Effector memory CD8-positive, alpha-beta T cell (primary cell): ENCODE data around the gene PRKCD.

Experiments used
- ATAC-seq: fragments of 150-1000 bp; cut with Tn5 transposase; replicated peaks from 2 replicates; pipeline ENCODE4 v1.10.0; 2021; ENCODE audit warnings: mild to moderate bottlenecking, moderate library complexity
- DNase-seq, 3 experiments: peaks; one replicate each; pipeline ENCODE4 v3.0.0; 2021
- H3K27ac Mint-ChIP-seq, 2 donors: one replicate each; pipeline ENCODE4 v1.8.0; 2022; ENCODE audit warnings: mild to moderate bottlenecking in 2 of 2, mixed read lengths in 2 of 2, moderate library complexity in 2 of 2
- H3K27me3 Mint-ChIP-seq, 2 donors: one replicate each; pipeline ENCODE4 v1.8.0; 2022; ENCODE audit warnings: mixed read lengths in 2 of 2
- H3K36me3 Mint-ChIP-seq: one replicate; pipeline ENCODE4 v1.8.0; 2022; ENCODE audit warnings: mild to moderate bottlenecking, moderate library complexity, mixed read lengths; ENCODE audit not compliant: insufficient read depth
- H3K4me1 Mint-ChIP-seq, 2 donors: one replicate each; pipeline ENCODE4 v1.8.0; 2022; ENCODE audit warnings: low read depth in 2 of 2, mixed read lengths in 2 of 2
- H3K4me3 Mint-ChIP-seq, 2 donors: one replicate each; pipeline ENCODE4 v1.8.0; 2022; ENCODE audit warnings: mild to moderate bottlenecking in 2 of 2, mixed read lengths in 2 of 2, moderate library complexity in 2 of 2
- H3K9me3 Mint-ChIP-seq, 2 donors: one replicate each; pipeline ENCODE4 v1.8.0; 2022; ENCODE audit warnings: mixed read lengths in 2 of 2

Gene PRKCD

DNA sequence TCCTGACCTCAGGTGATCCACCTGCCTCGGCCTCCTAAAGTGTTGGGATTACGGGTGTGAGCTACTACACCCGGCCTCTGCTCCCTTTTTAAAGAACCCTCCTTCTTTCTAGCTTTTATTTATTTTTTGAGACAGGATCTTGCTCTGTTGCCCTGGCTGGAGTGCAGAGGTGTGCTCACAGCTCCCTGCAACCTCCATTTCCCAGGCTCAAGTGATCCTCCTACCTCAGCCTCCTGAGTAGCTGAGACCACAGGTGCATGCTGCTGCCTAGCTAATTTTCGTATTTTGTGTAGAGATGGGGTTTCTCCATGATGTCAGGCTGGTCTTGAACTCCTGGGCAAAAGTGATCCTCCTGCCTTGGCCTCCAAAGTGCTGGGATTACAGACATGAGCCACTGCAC lies 60.3 kb downstream of the PRKCD start:
- ATAC-seq (no peak), DNase-seq (no peak)
- no peak overlapping the region for H3K4me3 Mint-ChIP-seq
- H3K27me3 Mint-ChIP-seq = no peaks in the 10 kb centered on the region
- peak overlapping the region; percentile 65 to 74 for H3K27ac Mint-ChIP-seq
- H3K4me1 Mint-ChIP-seq = peaks cover 4 to 5% of the 10 kb centered on the region in 2 donors
- H3K9me3 Mint-ChIP-seq = no peaks in the 10 kb centered on the region
- H3K36me3 Mint-ChIP-seq = peaks cover 29% of the 10 kb centered on the region

DNA sequence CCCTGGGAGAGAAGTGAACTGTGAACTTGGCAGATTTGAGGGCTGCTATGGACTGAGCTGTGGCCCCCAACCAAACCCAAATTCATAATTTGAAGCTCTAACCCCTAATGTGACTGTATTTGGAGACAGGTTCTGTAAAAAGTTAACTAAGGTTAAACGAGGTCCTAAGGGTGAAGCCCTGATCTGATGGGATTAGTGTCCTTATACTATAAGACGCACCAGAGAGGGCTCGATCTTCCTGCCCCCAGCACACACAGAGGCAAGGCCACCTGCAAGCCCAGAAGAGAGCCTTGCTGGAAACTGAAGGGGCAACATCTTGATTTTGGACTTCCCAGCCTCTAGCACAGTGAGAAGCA lies 60.8 kb downstream of the PRKCD start:
- peaks cover 4 to 5% of the 10 kb centered on the region in 2 donors for H3K4me1 Mint-ChIP-seq
- H3K27me3 Mint-ChIP-seq = no peaks in the 10 kb centered on the region
- peaks cover 32% of the 10 kb centered on the region for H3K36me3 Mint-ChIP-seq
- no peak for ATAC-seq
- no peak for DNase-seq
- peak overlapping the region in 1 of 2 donors; percentile 65 for H3K27ac Mint-ChIP-seq
- H3K4me3 Mint-ChIP-seq = no peak overlapping the region
- no peaks in the 10 kb centered on the region for H3K9me3 Mint-ChIP-seq

DNA sequence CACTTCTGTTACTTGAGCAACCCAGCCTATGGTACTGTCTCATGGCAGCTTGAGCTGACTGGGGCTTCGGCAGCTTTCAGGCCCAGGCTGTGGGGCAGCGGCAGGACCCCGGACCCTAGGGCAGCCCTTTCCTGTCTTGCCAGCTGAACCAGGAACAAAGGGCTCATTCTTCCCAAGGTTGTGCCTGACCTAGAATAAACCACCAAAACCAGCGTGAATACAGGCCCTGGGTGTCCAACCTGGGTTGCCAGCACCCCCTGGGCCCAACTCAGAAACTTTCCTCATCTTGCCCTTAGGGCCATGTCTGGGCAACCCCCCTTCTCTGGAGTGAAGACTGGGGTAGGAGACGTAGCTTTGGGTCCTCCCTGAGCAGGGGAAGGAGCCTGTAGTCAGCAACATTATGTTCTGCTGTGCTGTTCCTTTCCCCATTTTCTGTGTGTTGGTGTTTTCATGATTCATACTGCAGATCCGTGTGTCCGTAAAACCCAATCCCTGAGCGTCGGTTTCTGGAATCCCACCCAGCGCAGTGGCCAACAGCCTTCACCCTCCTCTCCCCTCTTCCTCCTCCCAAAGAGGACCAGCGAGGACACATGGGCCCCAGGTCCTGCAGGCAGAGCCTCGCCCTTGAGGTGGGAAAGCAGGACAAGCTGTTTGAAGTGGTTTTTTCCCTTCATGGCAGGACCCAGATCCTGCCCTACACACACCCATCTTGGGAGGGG lies 61.3 kb downstream of the PRKCD start:
- Mint-ChIP-seq H3K27ac (peak overlapping the region in 1 of 2 donors; percentile 65), H3K9me3 (no peaks in the 10 kb centered on the region), H3K36me3 (peaks cover 36% of the 10 kb centered on the region), H3K27me3 (no peaks in the 10 kb centered on the region), H3K4me1 (peaks cover 4 to 5% of the 10 kb centered on the region in 2 donors), H3K4me3 (no peak overlapping the region)
- DNase-seq (no peak), ATAC-seq (no peak)

DNA sequence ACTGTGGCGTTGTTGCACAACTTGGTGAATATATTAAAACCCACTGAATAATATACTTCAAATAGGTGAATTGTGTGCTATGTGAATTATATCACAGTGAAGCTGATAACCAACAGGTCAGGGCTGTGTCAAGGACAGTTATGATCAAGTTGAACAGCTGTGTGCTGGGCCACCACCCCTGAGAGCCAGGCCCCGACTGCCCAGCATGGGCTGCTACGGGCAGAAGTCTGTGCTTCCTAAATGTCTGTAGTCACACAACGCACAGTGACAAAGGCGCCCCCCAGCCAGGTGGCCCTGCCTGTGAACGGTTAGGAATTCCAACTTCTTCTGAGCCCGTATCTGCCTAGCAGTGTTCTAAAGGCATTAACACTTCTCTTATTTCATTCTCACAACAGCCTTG lies 62.0 kb downstream of the PRKCD start:
- Mint-ChIP-seq H3K27ac (peak overlapping the region in 1 of 2 donors; percentile 65), H3K27me3 (no peaks in the 10 kb centered on the region), H3K9me3 (no peaks in the 10 kb centered on the region), H3K4me3 (no peak overlapping the region), H3K36me3 (peaks cover 39% of the 10 kb centered on the region), H3K4me1 (peaks cover 4 to 5% of the 10 kb centered on the region in 2 donors)
- DNase-seq (no peak), ATAC-seq (no peak)

DNA sequence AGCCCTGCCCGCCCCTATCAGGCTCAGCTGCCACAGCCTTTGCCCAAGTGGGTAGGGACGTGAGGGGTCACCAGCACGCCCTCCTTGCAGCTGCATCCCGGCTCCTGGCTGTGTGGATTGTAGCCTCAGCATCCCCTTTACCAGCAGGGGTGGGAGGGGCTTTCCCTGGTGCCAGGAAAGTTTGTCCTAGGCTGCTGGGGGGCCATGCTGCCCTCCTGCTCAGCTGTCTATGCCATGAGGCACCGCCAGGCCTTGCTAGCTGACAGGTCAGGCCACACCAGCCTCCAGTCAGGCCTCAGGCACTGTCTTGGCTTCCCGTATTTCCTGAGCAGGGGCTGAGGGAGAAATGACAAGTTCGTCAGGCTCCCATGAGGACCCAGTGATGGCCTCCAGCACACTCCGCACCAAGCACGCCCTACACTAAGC lies 62.5 kb downstream of the PRKCD start:
- H3K27me3 Mint-ChIP-seq = no peaks in the 10 kb centered on the region
- H3K4me1 Mint-ChIP-seq = peaks cover 4 to 5% of the 10 kb centered on the region in 2 donors
- no peaks in the 10 kb centered on the region for H3K9me3 Mint-ChIP-seq
- H3K4me3 Mint-ChIP-seq = no peak overlapping the region
- peaks cover 45% of the 10 kb centered on the region for H3K36me3 Mint-ChIP-seq
- no peak for ATAC-seq
- no peak for DNase-seq
- peak overlapping the region in 1 of 2 donors; percentile 63 for H3K27ac Mint-ChIP-seq

DNA sequence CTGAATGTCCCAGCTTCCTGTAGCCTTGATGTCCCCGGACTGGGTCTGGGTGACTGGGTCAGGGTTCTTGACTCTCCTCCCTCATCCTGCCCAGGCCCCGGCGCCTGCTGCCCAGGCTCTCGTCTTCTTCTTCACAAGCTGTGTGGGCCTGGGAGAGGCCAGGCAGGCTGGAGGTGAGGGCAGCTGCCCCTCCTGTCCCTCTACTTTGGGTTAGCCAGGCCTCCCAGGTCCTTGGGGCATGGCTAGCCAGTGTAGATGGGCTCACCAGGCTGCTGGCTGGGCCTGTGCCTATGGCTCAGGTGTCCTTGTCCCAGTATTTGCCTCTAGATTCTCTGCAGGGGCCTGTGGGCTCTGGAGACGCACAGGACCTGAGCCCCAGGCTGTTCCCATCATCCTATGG lies 63.0 kb downstream of the PRKCD start:
- peaks cover 4 to 5% of the 10 kb centered on the region in 2 donors for H3K4me1 Mint-ChIP-seq
- H3K9me3 Mint-ChIP-seq = no peaks in the 10 kb centered on the region
- no peaks in the 10 kb centered on the region for H3K27me3 Mint-ChIP-seq
- H3K27ac Mint-ChIP-seq = peak overlapping the region in 1 of 2 donors; percentile 63
- no peak for DNase-seq
- ATAC-seq = no peak
- no peak overlapping the region for H3K4me3 Mint-ChIP-seq
- H3K36me3 Mint-ChIP-seq = peaks cover 48% of the 10 kb centered on the region

DNA sequence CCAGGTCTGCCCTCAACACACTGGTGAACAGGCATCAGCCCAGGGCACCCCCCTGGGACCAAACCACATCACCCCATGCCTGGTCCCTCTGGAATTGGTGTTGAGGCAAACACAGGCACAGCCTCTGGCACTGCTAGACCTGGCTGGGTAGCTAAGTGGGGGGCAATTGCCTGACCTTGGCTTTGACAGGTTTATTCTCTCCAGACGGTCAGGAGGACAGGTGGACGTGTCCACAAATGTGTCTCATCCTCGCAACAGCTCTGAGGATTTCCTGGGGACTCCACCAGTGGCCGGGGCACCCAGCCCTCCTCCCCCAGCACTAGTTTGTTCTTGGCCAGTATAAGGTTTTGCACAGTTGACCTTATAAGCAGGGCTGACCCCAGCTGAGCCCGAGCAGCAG lies 63.5 kb downstream of the PRKCD start:
- Mint-ChIP-seq H3K9me3 (no peaks in the 10 kb centered on the region), H3K4me3 (no peak overlapping the region), H3K27me3 (no peaks in the 10 kb centered on the region), H3K36me3 (peaks cover 53% of the 10 kb centered on the region), H3K27ac (peak overlapping the region in 1 of 2 donors; percentile 63), H3K4me1 (peaks cover 4 to 5% of the 10 kb centered on the region in 2 donors)
- no peak for DNase-seq
- no peak for ATAC-seq

DNA sequence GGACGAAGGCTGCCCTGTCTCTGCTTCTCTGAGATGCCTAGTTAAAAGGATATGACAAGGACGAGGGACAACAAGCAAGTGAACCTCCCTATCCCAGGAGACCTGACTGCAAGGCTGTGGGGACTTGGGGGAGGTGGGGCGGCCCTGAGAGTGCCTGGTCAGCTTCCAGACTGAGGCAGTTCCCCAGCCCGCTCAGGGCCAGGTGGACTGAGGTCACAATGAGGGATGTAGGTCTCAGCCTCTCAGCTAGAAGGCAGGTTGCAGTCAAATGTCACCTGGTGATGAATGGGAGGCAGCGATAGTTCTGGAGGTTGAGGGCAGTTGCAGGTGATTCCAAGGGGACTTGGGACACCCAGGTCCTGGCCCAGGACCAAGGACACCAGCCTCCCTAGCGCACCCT lies 64.2 kb downstream of the PRKCD start:
- Mint-ChIP-seq H3K9me3 (no peaks in the 10 kb centered on the region), H3K4me3 (no peak overlapping the region), H3K27me3 (no peaks in the 10 kb centered on the region), H3K27ac (no peak overlapping the region), H3K4me1 (peaks cover under 1% of the 10 kb centered on the region in 2 donors), H3K36me3 (peaks cover 59% of the 10 kb centered on the region)
- DNase-seq (no peak), ATAC-seq (no peak)

DNA sequence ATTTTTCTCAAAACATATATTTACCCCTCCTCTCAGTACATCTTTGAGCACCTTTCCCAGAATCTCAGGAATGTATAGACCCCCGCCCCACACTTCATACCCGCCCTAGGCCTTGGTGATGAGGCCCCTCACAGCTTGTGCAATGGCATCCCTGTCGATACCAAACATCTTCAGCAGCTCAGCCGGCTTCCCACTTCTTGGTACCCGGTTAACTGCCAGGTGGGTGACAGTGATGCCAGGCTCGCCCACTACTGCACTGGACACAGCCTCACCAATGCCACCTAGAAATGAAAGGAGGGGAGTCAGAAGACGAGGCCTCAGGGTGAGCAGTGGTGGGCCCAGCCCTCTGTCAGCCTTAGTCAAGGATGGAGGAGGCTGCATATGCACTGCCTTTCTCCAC lies 64.6 kb downstream of the PRKCD start:
- Mint-ChIP-seq H3K27ac (no peak overlapping the region), H3K27me3 (no peaks in the 10 kb centered on the region), H3K4me1 (no peaks in the 10 kb centered on the region), H3K4me3 (no peak overlapping the region), H3K36me3 (peaks cover 63% of the 10 kb centered on the region), H3K9me3 (no peaks in the 10 kb centered on the region)
- ATAC-seq (no peak), DNase-seq (no peak)

DNA sequence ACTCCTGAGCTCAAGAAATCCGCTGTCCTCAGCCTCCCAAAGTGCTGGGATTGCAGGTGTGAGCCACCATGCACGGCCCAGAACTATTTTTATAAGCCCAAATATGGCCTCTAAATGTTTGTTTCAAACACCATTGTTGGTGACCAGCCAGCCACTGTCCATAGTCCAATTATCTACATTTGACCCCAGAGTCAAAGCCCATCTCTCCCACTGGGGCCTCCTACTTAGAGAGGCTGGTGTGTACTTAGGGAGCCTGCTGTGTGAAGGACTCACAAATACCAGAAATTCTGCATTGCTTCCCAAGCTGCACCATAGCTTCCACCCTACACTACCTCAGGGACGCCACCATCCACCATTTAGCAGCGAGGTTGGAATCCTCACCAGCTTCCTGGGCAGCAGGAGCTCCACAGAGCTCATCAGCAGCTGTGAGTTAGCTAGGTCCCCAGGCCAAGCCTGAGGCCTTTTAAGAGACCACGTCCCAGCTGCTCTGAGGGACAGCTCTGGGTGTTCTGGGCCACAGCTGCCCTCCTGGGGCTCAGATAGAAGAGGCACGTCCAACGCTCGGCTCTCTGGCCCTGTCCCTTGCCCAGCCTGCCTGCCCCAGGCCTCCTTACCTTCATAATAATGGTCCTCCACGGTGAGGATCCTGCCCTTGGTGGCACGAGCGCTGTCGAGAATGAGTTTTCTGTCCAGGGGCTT lies 65.3 kb downstream of the PRKCD start:
- H3K27ac Mint-ChIP-seq = no peak overlapping the region
- no peak overlapping the region for H3K4me3 Mint-ChIP-seq
- no peaks in the 10 kb centered on the region for H3K4me1 Mint-ChIP-seq
- H3K36me3 Mint-ChIP-seq = peaks cover 63% of the 10 kb centered on the region
- H3K27me3 Mint-ChIP-seq = no peaks in the 10 kb centered on the region
- no peak for ATAC-seq
- no peaks in the 10 kb centered on the region for H3K9me3 Mint-ChIP-seq
- no peak for DNase-seq

DNA sequence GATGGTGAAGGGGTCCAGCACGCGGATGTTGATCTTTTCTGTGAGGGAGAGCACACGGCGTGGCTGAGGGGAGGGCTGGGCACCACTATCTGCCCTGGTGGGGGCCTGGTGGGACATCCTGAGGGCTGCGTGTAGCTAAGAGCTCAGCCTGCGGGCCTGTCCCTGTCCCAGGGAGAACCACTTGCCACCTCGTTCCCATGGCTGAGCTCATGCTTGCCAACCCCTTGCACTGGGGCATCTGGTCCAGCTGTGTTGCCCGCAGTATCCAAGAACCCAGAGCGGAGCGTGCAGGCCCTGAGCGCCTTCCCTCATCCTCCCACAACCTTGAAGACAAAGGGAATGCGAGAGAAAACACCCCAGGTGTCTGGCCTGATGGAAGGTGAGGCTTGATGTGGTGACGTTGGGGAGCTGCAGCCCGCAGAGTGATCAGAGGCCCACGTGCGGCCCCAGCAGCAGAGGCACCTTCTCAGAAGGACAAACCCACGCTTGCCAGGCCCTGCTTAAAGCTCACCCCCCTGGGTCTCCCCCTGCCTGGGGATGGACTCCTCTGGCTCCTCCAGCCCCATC lies 65.9 kb downstream of the PRKCD start:
- ATAC-seq = no peak
- H3K27me3 Mint-ChIP-seq = no peaks in the 10 kb centered on the region
- H3K9me3 Mint-ChIP-seq = no peaks in the 10 kb centered on the region
- no peak overlapping the region for H3K4me3 Mint-ChIP-seq
- peaks cover 66% of the 10 kb centered on the region for H3K36me3 Mint-ChIP-seq
- peak overlapping the region; percentile 9 to 32 for H3K27ac Mint-ChIP-seq
- H3K4me1 Mint-ChIP-seq = no peaks in the 10 kb centered on the region
- DNase-seq = no peak

DNA sequence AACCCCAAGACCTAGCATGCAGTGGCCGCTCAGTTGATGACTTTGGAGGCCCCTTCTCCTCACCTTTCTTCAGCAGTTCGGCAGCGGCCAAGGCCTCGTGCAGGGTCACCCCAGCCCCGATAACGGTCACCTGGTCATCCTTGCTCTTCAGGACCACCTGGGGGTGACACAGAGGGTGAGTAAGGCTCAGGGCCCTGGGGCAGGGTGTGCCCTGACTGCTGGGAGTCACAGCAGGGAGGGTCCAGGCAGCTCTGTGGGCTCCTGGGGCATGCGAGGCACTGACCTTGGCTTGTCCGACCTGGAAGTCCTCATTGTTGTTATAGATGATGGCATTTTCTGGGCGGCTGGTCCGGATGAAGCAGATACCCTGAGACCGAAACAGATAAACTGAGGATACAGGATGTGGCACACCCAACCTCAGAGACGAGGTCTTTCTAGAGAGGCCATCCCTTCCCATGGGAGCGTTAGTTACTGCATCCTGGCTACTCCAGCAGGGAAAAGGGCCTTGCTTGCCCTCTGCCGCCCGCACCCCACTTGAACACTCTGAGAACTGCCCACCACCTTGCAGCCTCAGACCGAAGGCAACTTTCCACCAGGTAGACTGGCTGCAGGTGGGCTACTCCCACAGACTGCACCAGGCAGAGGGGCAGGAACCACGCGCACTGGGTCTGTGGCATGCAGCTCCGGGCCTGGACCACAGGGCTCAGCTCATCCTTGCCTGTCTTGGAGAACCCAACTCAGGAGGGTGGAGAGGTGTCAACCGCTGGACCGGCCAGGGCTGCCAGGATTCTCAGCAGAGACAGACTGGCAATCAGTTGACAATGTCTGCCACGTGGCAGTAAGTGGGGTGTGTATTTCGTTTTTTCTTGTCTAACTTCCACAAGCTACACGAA lies 67.2 kb downstream of the PRKCD start:
- ATAC-seq (no peak), DNase-seq (no peak)
- Mint-ChIP-seq H3K4me3 (no peak overlapping the region), H3K36me3 (peaks cover 73% of the 10 kb centered on the region), H3K9me3 (no peaks in the 10 kb centered on the region), H3K27me3 (no peaks in the 10 kb centered on the region), H3K4me1 (no peaks in the 10 kb centered on the region), H3K27ac (no peak overlapping the region)

DNA sequence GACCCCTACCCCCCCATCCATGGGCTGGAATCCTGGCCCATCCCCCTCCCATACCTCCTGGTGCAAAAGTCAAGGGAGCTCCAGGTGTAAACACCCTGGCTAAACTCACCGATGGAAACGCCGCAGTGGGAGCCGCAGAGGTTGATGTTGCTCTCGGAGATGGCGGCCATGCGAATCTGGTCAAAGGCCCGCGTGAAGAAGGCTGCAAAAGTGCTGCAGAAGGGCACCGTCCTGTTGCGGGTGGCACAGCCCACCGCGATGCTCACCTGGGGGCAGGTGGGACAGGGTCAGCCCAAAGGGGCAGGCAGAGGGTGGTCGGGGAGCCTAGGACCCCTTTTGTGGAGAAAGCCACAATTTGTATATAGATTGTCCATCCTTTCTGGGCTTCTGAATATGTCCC lies 68.2 kb downstream of the PRKCD start:
- no peak overlapping the region for H3K4me3 Mint-ChIP-seq

More for the DNA sequence above, 68.2 kb downstream of the PRKCD start:
- DNase-seq (no peak), ATAC-seq (no peak)
- no peaks in the 10 kb centered on the region for H3K4me1 Mint-ChIP-seq
- H3K27ac Mint-ChIP-seq = peak overlapping the region in 1 of 2 donors; percentile 26
- H3K27me3 Mint-ChIP-seq = no peaks in the 10 kb centered on the region
- H3K9me3 Mint-ChIP-seq = no peaks in the 10 kb centered on the region
- peaks cover 76% of the 10 kb centered on the region for H3K36me3 Mint-ChIP-seq
